PFSK-1 (cell line): ENCODE measurements around the gene C2.

ENCODE experiments used
- POLR2AphosphoS5 ChIP-seq: IDR thresholded peaks from 2 replicates; pipeline ENCODE4 v1.6.1; 2012; ENCODE audit warnings: low read depth, mild to moderate bottlenecking, control low read depth, low read length, moderate library complexity
- TAF1 ChIP-seq: IDR thresholded peaks from 2 replicates; pipeline ENCODE4 v1.6.1; 2012; ENCODE audit warnings: low read length, control low read depth, borderline replicate concordance; ENCODE audit not compliant: insufficient read depth

- no peak for TF ChIP-seq POLR2AphosphoS5
- no peak for TF ChIP-seq TAF1
These were observed 7.8 kb upstream of the C2 start for GRCh38 chr6:31919624-31920303.
